ENCODE results near the gene ANKRD44.

DNA sequence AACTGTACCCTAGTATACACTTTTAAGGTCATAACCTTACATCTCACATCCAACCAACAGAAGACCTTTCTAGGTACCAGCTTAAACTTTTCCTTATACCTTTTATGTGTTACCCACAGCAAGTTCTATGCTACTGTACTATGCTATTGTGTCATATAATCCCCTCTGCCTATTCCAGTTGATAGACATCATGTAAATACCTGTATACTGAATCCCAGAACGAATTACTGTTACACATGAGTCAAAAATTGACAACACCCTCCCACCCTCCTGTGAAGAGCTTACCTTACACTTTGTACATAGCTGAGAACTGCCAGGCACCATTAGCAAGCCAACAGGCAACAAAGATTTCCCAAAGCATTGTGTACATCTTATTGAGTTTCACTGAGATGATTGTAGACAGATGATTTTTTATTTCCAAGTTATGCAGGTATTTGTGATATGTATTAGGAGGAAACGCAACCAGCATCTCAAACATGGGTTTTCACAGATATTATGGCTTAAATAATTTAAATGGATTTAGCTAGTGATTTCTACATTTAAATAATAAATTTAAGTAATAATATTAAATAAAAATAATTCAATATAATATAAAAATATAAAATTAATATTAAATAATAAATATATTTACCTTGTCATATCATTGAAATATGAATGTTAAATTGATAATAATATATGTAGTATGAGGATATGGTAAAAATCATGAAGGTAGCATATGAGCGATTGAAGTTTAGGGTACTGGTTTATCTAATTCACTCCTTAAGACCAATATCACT lies 43.0 kb upstream of the ANKRD44 start:
- TF ChIP-seq POLR2A (IDR thresholded peaks at IDR 0.05): no peak
- TF ChIP-seq, protein P1, sequence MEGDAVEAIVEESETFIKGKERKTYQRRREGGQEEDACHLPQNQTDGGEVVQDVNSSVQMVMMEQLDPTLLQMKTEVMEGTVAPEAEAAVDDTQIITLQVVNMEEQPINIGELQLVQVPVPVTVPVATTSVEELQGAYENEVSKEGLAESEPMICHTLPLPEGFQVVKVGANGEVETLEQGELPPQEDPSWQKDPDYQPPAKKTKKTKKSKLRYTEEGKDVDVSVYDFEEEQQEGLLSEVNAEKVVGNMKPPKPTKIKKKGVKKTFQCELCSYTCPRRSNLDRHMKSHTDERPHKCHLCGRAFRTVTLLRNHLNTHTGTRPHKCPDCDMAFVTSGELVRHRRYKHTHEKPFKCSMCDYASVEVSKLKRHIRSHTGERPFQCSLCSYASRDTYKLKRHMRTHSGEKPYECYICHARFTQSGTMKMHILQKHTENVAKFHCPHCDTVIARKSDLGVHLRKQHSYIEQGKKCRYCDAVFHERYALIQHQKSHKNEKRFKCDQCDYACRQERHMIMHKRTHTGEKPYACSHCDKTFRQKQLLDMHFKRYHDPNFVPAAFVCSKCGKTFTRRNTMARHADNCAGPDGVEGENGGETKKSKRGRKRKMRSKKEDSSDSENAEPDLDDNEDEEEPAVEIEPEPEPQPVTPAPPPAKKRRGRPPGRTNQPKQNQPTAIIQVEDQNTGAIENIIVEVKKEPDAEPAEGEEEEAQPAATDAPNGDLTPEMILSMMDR (IDR thresholded peaks at IDR 0.05 in 4 of 5, conservative IDR thresholded peaks at IDR 0.05 in 1 of 5): no peak

Data from gastrocnemius medialis (tissue), 4 donors.